Measurements from ENCODE around the gene CYRIA.

Gene CYRIA

DNA sequence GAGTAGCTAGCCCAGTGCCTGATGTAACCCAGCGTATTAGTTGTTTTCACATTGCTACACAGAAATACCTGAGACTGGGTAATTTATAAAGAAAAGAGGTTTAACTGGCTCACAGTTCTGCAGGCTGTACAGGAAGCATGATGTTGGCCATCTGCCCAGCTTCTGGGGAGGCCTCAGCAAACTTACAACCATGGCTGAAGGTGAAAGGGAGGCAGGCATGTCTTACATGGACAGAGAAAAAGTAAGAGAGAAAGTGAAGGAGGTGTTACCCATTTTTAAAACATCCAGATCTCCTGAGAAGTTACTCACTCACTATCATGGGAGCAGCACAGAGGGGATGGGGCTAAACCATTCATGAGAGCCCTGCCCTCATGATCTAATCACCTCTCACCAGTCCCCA lies 6.1 kb upstream of the CYRIA start:
- TF ChIP-seq, protein P1, sequence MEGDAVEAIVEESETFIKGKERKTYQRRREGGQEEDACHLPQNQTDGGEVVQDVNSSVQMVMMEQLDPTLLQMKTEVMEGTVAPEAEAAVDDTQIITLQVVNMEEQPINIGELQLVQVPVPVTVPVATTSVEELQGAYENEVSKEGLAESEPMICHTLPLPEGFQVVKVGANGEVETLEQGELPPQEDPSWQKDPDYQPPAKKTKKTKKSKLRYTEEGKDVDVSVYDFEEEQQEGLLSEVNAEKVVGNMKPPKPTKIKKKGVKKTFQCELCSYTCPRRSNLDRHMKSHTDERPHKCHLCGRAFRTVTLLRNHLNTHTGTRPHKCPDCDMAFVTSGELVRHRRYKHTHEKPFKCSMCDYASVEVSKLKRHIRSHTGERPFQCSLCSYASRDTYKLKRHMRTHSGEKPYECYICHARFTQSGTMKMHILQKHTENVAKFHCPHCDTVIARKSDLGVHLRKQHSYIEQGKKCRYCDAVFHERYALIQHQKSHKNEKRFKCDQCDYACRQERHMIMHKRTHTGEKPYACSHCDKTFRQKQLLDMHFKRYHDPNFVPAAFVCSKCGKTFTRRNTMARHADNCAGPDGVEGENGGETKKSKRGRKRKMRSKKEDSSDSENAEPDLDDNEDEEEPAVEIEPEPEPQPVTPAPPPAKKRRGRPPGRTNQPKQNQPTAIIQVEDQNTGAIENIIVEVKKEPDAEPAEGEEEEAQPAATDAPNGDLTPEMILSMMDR (IDR thresholded peaks at IDR 0.05), result no peak
- TF ChIP-seq ZFX (IDR thresholded peaks at IDR 0.05; ENCODE audit: borderline replicate concordance), result no peak
- no peak overlapping the region for H3K27ac ChIP-seq

DNA sequence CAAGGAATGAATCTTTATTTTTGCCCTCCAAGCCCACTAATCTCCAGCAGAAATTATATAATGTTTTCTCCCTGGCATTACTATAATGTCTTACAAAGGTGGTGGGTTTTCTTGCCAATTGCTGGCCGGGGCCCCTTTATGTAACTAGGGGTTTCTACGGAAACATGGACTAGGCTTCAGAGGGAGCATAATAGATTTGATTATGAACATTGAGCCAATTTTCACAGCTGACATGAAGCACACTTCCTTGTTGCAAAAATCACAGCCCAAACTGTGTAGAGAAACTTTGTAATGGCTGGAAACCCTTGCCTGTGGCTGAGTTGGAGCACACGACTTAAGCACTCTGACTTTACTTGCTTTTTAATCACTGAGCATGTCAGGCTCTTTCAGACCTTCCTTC lies 3.8 kb upstream of the CYRIA start:
- TF ChIP-seq ZFX (IDR thresholded peaks at IDR 0.05; ENCODE audit: borderline replicate concordance), result no peak
- TF ChIP-seq, protein P1 (IDR thresholded peaks at IDR 0.05), result no peak
- no peak overlapping the region for H3K27ac ChIP-seq

DNA sequence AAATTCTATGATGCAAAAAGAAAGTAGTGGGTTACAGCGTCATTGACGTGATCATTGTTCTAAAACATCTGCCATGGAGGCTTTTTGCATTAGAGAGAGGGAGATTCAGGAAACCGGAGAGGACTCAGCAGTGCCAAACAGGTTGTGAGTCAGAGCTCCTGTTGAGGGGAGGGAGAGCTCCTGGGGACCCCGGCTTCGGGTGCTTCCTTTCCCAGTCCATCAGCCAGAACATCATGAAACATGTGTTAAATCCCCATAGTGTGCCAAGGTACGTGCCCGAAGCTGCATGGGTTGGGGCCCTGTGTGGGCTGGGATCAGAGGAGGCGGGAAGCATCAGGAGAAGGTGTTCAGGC lies 791 bp upstream of the CYRIA start:
- H3K27ac ChIP-seq, result no peak overlapping the region
- TF ChIP-seq, protein P1 (IDR thresholded peaks at IDR 0.05), result no peak

DNA sequence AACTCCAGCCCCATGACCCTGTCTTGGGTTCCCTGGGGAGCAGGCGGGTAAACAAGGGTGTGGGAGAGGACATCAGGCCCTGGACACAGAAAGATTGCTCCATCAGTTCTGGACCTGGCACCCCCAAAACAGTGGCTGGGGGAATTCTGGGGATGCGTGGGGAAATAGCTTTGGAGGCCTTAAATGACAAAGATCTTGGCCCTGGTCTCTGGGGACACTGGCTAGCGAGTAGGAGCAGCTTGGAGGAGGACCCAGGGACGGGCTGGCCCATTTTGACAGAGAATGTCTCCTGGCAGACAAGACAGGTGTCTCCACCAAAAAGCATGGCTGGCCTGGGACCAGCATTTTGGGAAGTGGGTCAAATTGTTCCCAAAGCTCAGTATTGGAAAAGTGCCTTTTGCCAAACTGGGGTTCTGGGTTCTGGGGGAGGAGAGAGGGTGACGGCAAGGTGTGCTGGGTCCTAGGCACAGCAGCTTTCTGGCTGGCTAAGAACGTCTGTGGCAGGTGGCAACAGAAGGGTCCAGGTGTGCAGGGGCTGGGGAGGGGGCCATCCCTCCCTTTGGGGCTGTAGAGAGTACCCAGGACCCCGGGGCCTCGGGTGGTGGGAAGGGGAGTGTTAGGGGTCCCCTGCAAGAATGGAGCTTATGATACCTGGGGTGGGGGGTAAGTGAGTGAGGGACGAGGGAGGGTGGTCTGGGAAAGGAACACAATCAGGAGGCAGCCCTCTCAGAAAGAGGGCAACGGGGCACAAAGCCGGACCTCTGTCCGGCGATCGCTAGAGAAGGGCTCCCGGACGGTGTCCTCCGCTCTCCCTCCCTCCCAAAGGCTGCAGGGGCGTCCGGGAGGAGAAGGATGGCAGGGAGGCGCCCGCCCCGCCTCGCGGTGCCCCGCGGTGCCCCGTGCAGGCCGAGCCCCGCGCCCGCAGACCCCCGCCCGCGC lies 556 bp downstream of the CYRIA start:
- TF ChIP-seq ZFX (IDR thresholded peaks at IDR 0.05; ENCODE audit: borderline replicate concordance), result no peak
- TF ChIP-seq, protein P1 (IDR thresholded peaks at IDR 0.05), result no peak
- no peak overlapping the region for H3K27ac ChIP-seq

DNA sequence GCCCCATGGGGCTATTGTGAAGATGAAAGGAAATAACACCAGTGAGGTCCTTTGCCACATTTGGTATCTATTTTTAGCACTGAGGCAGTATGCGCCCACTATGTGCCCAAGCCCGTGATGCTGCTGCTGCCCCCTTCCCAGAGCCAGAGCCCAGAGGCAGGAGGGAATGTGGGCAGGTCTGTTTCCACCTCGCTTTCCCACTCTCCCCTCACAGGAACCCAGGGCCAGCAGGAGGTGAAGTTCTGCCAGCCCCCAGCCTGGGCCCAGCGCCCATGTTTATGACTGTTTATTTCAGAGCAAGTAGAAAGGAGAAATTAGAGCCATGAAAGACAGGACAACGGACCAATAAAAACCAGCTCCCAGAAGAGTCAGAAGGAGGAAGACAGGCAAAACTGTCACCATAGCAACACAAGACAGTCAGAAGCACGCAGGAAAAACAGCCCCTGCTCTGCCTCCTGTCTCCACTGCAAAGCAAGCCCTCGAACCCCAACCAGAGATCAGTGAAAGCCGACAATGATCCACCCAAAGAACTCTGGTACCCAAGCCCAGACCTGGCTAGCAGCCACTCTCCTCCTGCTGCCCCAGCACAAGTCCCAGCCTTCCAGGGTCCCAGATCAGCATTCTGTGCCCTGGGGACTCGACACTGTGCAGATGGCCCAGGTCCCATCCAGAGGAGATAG lies 1.4 kb downstream of the CYRIA start:
- TF ChIP-seq, protein P1 (IDR thresholded peaks at IDR 0.05), result no peak
- no peak for TF ChIP-seq ZFX (IDR thresholded peaks at IDR 0.05; ENCODE audit: borderline replicate concordance)
- no peak overlapping the region for H3K27ac ChIP-seq

DNA sequence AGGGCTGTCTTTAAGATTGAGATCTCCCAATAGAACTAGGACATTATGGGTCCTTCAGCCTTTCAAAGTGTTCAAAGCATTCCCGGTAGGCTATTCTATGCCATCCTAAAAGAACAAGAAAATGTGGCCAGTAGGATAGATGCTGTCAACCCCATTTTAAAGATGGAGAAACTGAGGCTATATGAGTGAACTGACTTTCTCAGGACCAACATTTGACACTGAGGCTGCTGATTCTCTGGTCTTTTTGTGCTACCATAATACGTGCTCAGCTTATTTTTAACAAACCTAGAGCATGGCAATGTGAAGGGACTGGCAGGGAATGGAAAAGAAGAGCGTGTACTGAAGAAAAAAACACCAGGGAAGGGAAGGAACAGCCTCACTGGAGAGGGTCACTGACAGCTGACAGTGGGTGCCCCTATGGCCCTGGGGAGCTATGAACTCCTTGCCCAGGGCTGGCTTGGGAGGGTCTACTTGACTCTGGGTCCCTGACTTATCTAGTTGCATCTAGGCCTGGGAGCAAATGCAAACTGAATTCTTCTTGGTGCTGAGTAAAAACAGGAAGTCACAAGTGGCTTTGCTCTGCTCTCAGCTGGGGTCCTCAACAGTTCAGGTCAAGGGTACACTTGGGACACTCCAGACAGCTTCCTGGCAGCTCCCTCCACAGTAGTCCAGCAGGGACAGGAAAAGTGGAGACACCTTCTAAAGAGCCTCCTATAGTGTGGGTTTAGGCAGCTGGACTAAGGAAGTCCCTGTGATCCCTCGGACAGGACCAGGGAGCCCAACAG lies 2.3 kb downstream of the CYRIA start:
- TF ChIP-seq, protein P1 (IDR thresholded peaks at IDR 0.05), result no peak
- TF ChIP-seq ZFX (IDR thresholded peaks at IDR 0.05; ENCODE audit: borderline replicate concordance), result no peak
- no peak overlapping the region for H3K27ac ChIP-seq

Data from 22Rv1 (cell line).